ENCODE data around the gene APMAP. TPM values are rescaled to one million over a fixed set of nuclear protein-coding genes. Genes with fewer than 3 reads are reported as not detected.

The APMAP gene
- total and polyA plus RNA-seq, 2 of the 13 experiments (the other 11 are each of a cell fraction or from before 2014, with no cell fraction given) = 168 to 214 TPM

- Histone ChIP-seq H4K20me1 (ENCODE audit: insufficient read depth, low read length) (no peaks in the 10 kb centered on the region), H3K27me3 (ENCODE audit: control insufficient read depth in 1 of 2, insufficient read depth in 2 of 2, low read length in 2 of 2) (peaks cover 0 to 2% of the 10 kb centered on the region in 2 experiments; a peak in 1 of 5 replicates), H3K4me3 (replicated peaks in 1 of 3; ENCODE audit: insufficient read depth in 1 of 3, low read depth in 2 of 3, low read length in 3 of 3) (no peak overlapping the region), H3K9ac (ENCODE audit: insufficient read depth, low read depth, low read length) (no peak overlapping the region), H3K36me3 (replicated peaks in 1 of 2; ENCODE audit: control insufficient read depth in 1 of 2, insufficient read depth in 2 of 2, low read length in 2 of 2) (no peaks in the 10 kb centered on the region), H3K27ac (ENCODE audit: extremely low read length, insufficient read depth, low read length) (no peak overlapping the region), H3K4me2 (ENCODE audit: low read depth, low read length) (no peak overlapping the region), H3K4me1 (ENCODE audit: insufficient read depth, low read length) (peaks cover 44% of the 10 kb centered on the region), H3K9me3 (ENCODE audit: low read length) (no peaks in the 10 kb centered on the region), H2AFZ (ENCODE audit: low read length) (no peak overlapping the region), H3K79me2 (ENCODE audit: insufficient read depth, low read length) (no peaks in the 10 kb centered on the region)
- no peak for DNase-seq (ENCODE audit: low spot score)
- ChIA-PET CTCF (ENCODE audit: low intra/inter-chr PET ratio, low total read pairs) (no interaction called here), POLR2A (interaction anchor here (1.8 kb wide), 1 partner anchor 14 kb away, joined by 6 read pairs; no protein-coding TSS in a partner anchor)
- no peak for FAIRE-seq
- in situ Hi-C loops (cut with HindIII; ENCODE audit: extremely low pct_ligation_motif_present, low pct_unique_long_range_greater_than_20kb) = no loop called here
- TF ChIP-seq ZNF253 (CRISPR knock-in tag; IDR thresholded peaks at IDR 0.05; ENCODE audit: borderline replicate concordance) = no peak
- TF ChIP-seq CBX5 (CRISPR knock-in tag; IDR thresholded peaks at IDR 0.05; ENCODE audit: borderline replicate concordance) = 0 out of 2 replicates have a peak, but pooled peaks have one; percentile 20
- 0 out of 2 replicates have a peak, but pooled peaks have one; percentile 27 for TF ChIP-seq HINFP (CRISPR knock-in tag; IDR thresholded peaks at IDR 0.05; ENCODE audit: low read depth)
- BruUV-seq (replicated peaks) = no TSS peak
- 86% methylated on average over 6 of the region's 6 CpGs for WGBS (ENCODE audit: low lambda C conversion rate)
- no peak for ATAC-seq
- intact Hi-C loops (cut with micrococcal nuclease; ENCODE audit: unreplicated experiment) = loop anchor here (5.0 kb wide), 1 partner anchor 38 kb away; the partner anchor contains the start of gene ACSS1
Measured at GRCh38 chr20:25018841-25019240, 26.3 kb upstream of the APMAP start.

- H3K27me3 ChIP-seq (ENCODE audit: control insufficient read depth in 1 of 2, insufficient read depth in 2 of 2, low read length in 2 of 2) = no peaks in the 10 kb centered on the region
- no peak overlapping the region for H3K9ac ChIP-seq (ENCODE audit: insufficient read depth, low read depth, low read length)
- WGBS (ENCODE audit: low lambda C conversion rate) = 37% methylated on average over 2 of the region's 2 CpGs
- no peak for DNase-seq (ENCODE audit: low spot score)
- H3K4me1 ChIP-seq (ENCODE audit: insufficient read depth, low read length) = peaks cover 44% of the 10 kb centered on the region
- H3K27ac ChIP-seq (ENCODE audit: extremely low read length, insufficient read depth, low read length) = no peak overlapping the region
- no peaks in the 10 kb centered on the region for H3K79me2 ChIP-seq (ENCODE audit: insufficient read depth, low read length)
- ChIA-PET POLR2A (interaction anchor here (0.6 kb wide), 1 partner anchor 420 kb away, joined by 3 read pairs; no protein-coding TSS in a partner anchor), CTCF (ENCODE audit: low intra/inter-chr PET ratio, low total read pairs) (no interaction called here)
- H3K4me2 ChIP-seq (ENCODE audit: low read depth, low read length) = no peak overlapping the region
- H3K36me3 ChIP-seq (replicated peaks in 1 of 2; ENCODE audit: control insufficient read depth in 1 of 2, insufficient read depth in 2 of 2, low read length in 2 of 2) = no peaks in the 10 kb centered on the region; a peak in 1 of 5 replicates
- no peak overlapping the region for H3K4me3 ChIP-seq (replicated peaks in 1 of 3; ENCODE audit: insufficient read depth in 1 of 3, low read depth in 2 of 3, low read length in 3 of 3)
- no peak for FAIRE-seq
- no peak for ATAC-seq
- H3K9me3 ChIP-seq (ENCODE audit: low read length) = no peaks in the 10 kb centered on the region
- intact Hi-C loops (cut with micrococcal nuclease; ENCODE audit: unreplicated experiment) (loop anchor here (5.0 kb wide), 1 partner anchor 39 kb away; the partner anchor contains the start of gene ACSS1), in situ Hi-C loops (cut with HindIII; ENCODE audit: extremely low pct_ligation_motif_present, low pct_unique_long_range_greater_than_20kb) (no loop called here)
- TF ChIP-seq, protein P1, sequence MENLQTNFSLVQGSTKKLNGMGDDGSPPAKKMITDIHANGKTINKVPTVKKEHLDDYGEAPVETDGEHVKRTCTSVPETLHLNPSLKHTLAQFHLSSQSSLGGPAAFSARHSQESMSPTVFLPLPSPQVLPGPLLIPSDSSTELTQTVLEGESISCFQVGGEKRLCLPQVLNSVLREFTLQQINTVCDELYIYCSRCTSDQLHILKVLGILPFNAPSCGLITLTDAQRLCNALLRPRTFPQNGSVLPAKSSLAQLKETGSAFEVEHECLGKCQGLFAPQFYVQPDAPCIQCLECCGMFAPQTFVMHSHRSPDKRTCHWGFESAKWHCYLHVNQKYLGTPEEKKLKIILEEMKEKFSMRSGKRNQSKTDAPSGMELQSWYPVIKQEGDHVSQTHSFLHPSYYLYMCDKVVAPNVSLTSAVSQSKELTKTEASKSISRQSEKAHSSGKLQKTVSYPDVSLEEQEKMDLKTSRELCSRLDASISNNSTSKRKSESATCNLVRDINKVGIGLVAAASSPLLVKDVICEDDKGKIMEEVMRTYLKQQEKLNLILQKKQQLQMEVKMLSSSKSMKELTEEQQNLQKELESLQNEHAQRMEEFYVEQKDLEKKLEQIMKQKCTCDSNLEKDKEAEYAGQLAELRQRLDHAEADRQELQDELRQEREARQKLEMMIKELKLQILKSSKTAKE (CRISPR knock-in tag; IDR thresholded peaks at IDR 0.05; ENCODE audit: borderline replicate concordance) = no peak
- TF ChIP-seq ZNF768 (CRISPR knock-in tag; IDR thresholded peaks at IDR 0.05) = peak; percentile 88
- no peaks in the 10 kb centered on the region for H4K20me1 ChIP-seq (ENCODE audit: insufficient read depth, low read length)
- H2AFZ ChIP-seq (ENCODE audit: low read length) = no peak overlapping the region
- no TSS peak for BruUV-seq (replicated peaks)
Measured at GRCh38 chr20:25018425-25018824, 25.9 kb upstream of the APMAP start.

Data from HepG2 (cell line).